Upper lobe of left lung (tissue), 6 donors: ENCODE measurements around the gene NOL4L. TPM values are rescaled to one million over a fixed set of nuclear protein-coding genes. Genes with fewer than 3 reads are reported as not detected.

Experiments
- ATAC-seq, 2 donors: fragments of 200-7000 bp; cut with Tn5 transposase; one replicate each; pipeline ENCODE4 v1.9.1; 2022; ENCODE audit warnings: mild to moderate bottlenecking in 2 of 2, moderate library complexity in 2 of 2; ENCODE audit not compliant: low FRiP score in 2 of 2
- DNase-seq, 2 donors: peaks; one replicate each; pipeline ENCODE4 v3.0.0-alpha.2; 2019 to 2020
- H3K27ac ChIP-seq, 4 donors: fragments of 200-600 bp; sonication (generic); one replicate each; pipeline ENCODE4 v1.5.1; 2016 to 2019
- H3K27me3 ChIP-seq, 4 donors: fragments of 200-600 bp; sonication (generic); one replicate each; pipeline ENCODE4 v1.5.1; 2017 to 2019
- H3K36me3 ChIP-seq, 4 donors: fragments of 200-600 bp; sonication (generic); one replicate each; pipeline ENCODE4 v1.5.1; 2016 to 2019
- H3K4me1 ChIP-seq, 4 donors: fragments of 200-600 bp; sonication (generic); one replicate each; pipeline ENCODE4 v1.5.1; 2018 to 2019
- H3K4me3 ChIP-seq, 4 donors: fragments of 200-600 bp; sonication (generic); one replicate each; pipeline ENCODE4 v1.5.1; 2017 to 2019; ENCODE audit warnings: mild to moderate bottlenecking in 2 of 4, moderate library complexity in 1 of 4
- H3K9me3 ChIP-seq, 4 donors: fragments of 200-600 bp; sonication (generic); one replicate each; pipeline ENCODE4 v1.5.1; 2018 to 2019
- CTCF ChIP-seq, 6 experiments: fragments of 450-650 bp in 4 of 6; fragments of 200-600 bp in 2 of 6; sonication (generic) in 2 of 6; IDR thresholded peaks; one replicate each; pipeline ENCODE4 v1.5.1; 2016 to 2019; ENCODE audit warnings: antibody characterized with exemption in 6 of 6
- EP300 ChIP-seq, 4 donors: sonication (generic); formaldehyde crosslinking; IDR thresholded peaks; one replicate each; pipeline ENCODE4 v1.5.1; 2017; ENCODE audit warnings: antibody characterized with exemption in 4 of 4, control low read depth in 2 of 4
- POLR2A ChIP-seq, 4 donors: fragments of 450-650 bp; IDR thresholded peaks; one replicate each; pipeline ENCODE4 v1.5.1; 2016 to 2017; ENCODE audit warnings: antibody characterized with exemption in 4 of 4, mild to moderate bottlenecking in 2 of 4
- POLR2AphosphoS5 ChIP-seq, 2 donors: sonication (generic); formaldehyde crosslinking; IDR thresholded peaks; one replicate each; pipeline ENCODE4 v1.5.1; 2017; ENCODE audit warnings: antibody characterized with exemption in 2 of 2
- WGBS, 2 donors: methylation state at CpG; one replicate each; pipeline ENCODE4 v1.1.5; 2017 to 2018; 5-methylcytosine and 5-hydroxymethylcytosine counted together
- total RNA-seq, 6 donors: library from RNA; depleted of rRNA in 4 of 6; stranded (reverse); fragments of >200 nt in 4 of 6; gene quantifications; one replicate each; pipeline versions ENCODE4 v1.1.0 to v1.2.1, GENCODE V29; 2016 to 2021
- donor health status: DM: no; HTN: no; CAD: no; lungs with moderate emphysema.
- donor health status: DM: no; HTN: yes; CAD: no; lungs with severe emphysema.

The NOL4L gene
- total RNA-seq, 6 donors from 2014 or later = 13.4 to 40.2 (median 19.0) TPM

- H3K27me3 ChIP-seq = no peaks in the 10 kb centered on the region
- TF ChIP-seq EP300 (IDR thresholded peaks at IDR 0.05) (no peak), POLR2AphosphoS5 (IDR thresholded peaks at IDR 0.05) (no peak), POLR2A (IDR thresholded peaks at IDR 0.05) (no peak), CTCF (IDR thresholded peaks at IDR 0.05) (no peak)
- 74 to 85% methylated on average over 18 to 19 of the region's 22 CpGs for WGBS, 2 donors
- DNase-seq (peak in 1 of 2 donors; percentile 46), ATAC-seq (no peak)
- H3K9me3 ChIP-seq = no peaks in the 10 kb centered on the region
- no peak overlapping the region for H3K4me3 ChIP-seq
- H3K4me1 ChIP-seq = peaks cover 0 to 6% (median 0%) of the 10 kb centered on the region in 4 donors
- H3K36me3 ChIP-seq = no peaks in the 10 kb centered on the region
- H3K27ac ChIP-seq = no peak overlapping the region
Observed at GRCh38 chr20:32607727-32608663, 22.9 kb upstream of the NOL4L start.

GRCh38 chr20:32607324-32607723 lies 22.2 kb upstream of the NOL4L start:
- TF ChIP-seq EP300 (IDR thresholded peaks at IDR 0.05) = no peak
- no peak for TF ChIP-seq POLR2A (IDR thresholded peaks at IDR 0.05)
- TF ChIP-seq POLR2AphosphoS5 (IDR thresholded peaks at IDR 0.05) = no peak
- TF ChIP-seq CTCF (IDR thresholded peaks at IDR 0.05) = no peak
- ATAC-seq (no peak), DNase-seq (no peak)
- Histone ChIP-seq H3K27me3 (no peaks in the 10 kb centered on the region), H3K27ac (no peak overlapping the region), H3K4me3 (no peak overlapping the region), H3K4me1 (peaks cover 0 to 6% (median 0%) of the 10 kb centered on the region in 4 donors), H3K9me3 (no peaks in the 10 kb centered on the region), H3K36me3 (no peaks in the 10 kb centered on the region)
- 90 to 93% methylated on average over 8 of the region's 8 CpGs for WGBS, 2 donors

GRCh38 chr20:32606790-32607189 lies 21.7 kb upstream of the NOL4L start:
- Histone ChIP-seq H3K27me3 (no peaks in the 10 kb centered on the region), H3K9me3 (no peaks in the 10 kb centered on the region), H3K4me3 (no peak overlapping the region), H3K36me3 (no peaks in the 10 kb centered on the region), H3K27ac (no peak overlapping the region), H3K4me1 (peaks cover 0 to 6% (median 0%) of the 10 kb centered on the region in 4 donors)
- no peak for TF ChIP-seq POLR2AphosphoS5 (IDR thresholded peaks at IDR 0.05)
- TF ChIP-seq CTCF (IDR thresholded peaks at IDR 0.05) = no peak
- no peak for TF ChIP-seq EP300 (IDR thresholded peaks at IDR 0.05)
- no peak for TF ChIP-seq POLR2A (IDR thresholded peaks at IDR 0.05)
- ATAC-seq = no peak
- DNase-seq = no peak
- WGBS, 2 donors = 82 to 95% methylated on average over 1 of the region's 1 CpG

GRCh38 chr20:32606107-32606506 lies 21.0 kb upstream of the NOL4L start:
- Histone ChIP-seq H3K27me3 (no peaks in the 10 kb centered on the region), H3K36me3 (no peaks in the 10 kb centered on the region), H3K4me3 (no peak overlapping the region), H3K9me3 (no peaks in the 10 kb centered on the region), H3K4me1 (peaks cover 0 to 6% (median 0%) of the 10 kb centered on the region in 4 donors), H3K27ac (no peak overlapping the region)
- TF ChIP-seq POLR2A (IDR thresholded peaks at IDR 0.05) (no peak), POLR2AphosphoS5 (IDR thresholded peaks at IDR 0.05) (no peak), EP300 (IDR thresholded peaks at IDR 0.05) (no peak), CTCF (IDR thresholded peaks at IDR 0.05) (no peak)
- ATAC-seq (no peak), DNase-seq (no peak)
- WGBS, 2 donors = 63 to 64% methylated on average over 8 of the region's 8 CpGs
